Ramos (cell line): Measurements from ENCODE around the gene ABTB1.

Experiments
- in situ Hi-C: fragments of 300-500 bp; cut with MboI; formaldehyde crosslinking; loops from one replicate; pipeline ENCODE4 v1.14.3; 2022; ENCODE audit warnings: low sequenced_read_pairs; ENCODE audit not compliant: unreplicated experiment

Gene ABTB1

DNA sequence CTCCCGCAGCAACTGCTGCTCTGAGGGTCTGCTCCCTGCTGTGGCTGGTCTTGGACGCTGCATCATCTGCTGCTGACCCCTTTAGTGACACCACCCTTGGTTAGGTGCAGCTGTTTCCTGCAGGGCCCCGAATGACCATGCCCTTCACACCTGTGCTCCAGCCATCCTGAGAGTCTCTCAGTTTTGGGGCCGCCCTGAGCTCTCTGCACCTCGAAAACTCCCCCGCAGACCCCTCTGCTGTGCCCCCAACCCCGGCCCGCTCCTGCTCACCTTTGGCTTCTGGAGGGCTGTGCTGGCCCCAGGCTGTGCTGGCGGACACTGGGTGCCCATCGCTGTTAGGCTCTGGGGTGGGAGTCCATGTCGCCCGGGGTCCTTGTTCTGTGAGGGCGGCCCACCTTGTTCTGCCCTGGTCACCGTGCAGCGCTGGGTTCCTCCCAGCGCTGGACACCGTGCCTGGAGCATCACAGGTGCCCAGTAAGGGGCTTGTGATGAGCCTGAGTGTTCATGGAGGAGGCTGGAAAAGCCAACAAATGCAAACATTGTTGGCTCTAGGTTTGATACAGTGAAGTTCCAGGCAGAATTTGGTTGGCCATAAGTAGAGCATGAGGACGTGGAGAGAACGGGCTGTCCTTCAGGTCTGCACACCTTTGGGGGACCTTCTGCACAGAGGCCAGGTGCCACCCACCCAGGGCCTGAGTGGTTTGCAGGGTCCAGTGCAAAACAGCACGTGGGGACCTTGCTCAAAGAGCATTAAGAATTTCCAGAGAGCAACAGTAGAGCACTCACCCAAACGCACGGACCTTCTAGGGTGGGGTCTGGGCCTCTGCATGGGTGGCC, 12.3 kb downstream of the ABTB1 start:
- in situ Hi-C loops = no loop called here

DNA sequence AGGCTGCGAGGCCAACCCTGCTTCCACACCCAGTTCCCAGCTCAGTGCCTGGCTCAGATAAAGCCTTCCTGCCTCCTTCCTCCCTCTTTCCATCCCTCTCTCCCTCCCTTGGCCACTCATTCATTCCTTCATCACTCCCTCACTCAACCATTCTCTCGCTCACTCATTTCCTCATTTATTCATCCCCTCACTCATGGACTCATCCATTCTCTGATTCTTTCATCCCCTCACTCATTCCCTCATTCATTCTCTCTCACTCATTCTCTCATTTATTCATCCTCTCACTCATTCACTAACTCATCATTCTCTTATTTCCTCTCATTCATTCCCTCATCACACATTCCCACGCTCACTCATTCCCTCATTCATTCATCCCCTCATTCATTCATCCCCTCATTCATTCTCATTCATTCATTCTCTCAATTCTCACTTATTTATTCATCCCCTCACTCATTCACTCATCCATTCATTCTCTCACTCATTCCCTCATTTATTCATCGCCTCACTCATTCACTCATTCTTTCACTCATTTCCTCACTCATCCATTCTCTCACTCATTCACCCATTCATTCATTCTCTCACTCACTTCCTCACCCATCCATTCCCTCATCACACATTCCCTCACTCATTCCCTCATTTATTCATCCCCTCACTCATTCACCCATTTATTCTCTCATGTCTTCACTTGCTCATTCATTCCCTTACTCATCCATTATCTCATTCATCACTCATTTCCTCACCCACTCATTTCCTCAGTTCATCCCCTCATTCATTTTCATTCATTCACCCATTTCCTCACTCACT, 13.2 kb downstream of the ABTB1 start:
- in situ Hi-C loops = no loop called here

DNA sequence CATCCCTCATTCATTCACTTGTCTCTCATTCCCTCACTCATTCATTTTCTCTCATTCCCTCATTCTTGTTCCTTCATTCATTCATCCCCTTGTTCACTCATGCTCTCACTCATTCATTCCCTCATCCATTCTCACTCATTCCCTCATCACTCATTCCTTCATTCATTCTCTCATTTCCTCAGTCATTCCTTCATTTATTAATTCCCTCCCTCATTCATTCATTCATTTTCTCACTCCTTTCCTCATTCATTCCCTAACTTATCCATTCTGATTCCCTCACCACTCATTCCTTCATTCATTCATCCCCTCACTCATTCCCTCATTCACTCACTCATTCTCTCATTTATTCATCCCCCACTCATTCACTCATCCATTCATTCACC, 13.8 kb downstream of the ABTB1 start:
- in situ Hi-C loops = no loop called here

DNA sequence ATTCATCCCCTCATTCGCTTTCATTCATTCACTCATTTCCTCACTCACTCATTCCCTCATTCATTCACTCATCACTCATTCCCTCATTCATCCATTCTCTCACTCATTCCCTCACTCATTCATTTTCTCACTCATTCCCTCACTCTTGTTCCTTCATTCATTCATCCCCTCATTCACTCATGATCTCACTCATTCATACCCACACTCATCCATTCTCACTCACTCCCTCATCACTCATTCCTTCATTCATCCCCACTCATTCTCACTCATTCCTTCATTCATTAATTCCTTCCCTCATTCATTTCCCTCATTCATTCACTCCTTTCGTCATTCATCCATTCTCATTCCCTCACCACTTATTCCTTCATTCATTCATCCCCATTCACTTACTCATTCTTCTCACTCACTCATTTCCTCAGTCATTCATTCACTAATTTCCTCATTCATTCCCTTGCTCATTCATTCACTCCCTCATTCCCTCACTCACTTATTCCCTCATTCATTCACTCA, 14.5 kb downstream of the ABTB1 start:
- in situ Hi-C loops = no loop called here

DNA sequence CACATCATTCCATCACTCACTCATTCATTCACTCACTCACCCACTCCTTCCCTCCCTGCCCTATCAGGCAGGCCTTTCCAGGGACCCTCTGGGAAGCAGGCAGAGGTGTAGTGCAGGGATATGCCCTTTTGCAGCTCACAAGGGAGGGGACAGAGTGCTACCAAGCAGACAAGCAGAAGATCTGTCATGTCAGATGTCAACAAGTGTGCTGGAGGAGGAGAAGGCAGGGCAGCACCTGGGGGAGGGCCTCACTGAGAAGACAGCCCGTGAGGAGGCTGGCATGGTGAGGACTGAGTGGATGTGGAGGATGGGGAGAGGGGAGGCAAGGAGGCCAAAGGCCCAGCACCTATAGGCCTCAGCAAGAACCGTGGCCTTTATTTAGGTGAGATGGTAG, 15.3 kb downstream of the ABTB1 start:
- in situ Hi-C loops = no loop called here

DNA sequence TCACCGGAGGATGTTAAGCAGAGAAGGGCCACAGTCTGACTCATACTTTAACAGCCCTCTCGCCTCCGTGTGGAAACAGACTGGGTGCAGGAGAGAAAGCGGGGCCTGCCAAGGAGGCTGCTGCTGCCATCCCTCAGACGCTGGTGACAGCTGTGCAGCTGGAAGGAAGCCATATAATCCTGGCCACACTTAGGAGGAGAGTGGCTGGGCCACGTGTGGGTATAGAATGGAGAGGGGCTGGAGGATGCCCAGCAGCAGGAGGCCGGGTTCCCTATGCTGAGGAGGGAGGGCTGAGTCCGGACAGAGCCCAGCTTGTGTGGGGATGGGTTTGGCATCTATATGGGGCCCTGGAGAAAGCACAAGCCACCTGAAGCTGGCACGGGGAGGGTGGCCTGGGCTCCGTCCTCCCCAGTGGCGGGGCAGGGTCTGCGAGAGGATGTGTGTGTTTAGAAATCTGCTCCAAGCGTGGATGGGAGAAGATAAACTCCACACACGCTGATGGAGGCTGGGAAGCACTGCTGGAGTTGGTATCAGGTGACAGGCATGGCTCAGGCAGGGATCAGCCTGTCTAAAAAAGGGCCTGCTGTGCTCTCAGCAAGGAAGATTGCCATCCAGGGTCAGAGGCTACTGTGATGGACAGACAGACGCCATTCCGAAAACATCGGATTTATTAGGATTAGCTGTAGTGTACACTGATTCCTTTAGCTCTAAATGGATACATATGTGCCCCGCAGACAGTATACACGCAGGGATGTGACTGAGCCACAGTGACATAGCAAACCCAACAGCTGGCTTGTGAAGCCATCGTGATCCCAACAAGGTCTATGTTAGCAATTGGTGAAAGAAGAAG, 15.9 kb downstream of the ABTB1 start:
- in situ Hi-C loops = no loop called here

DNA sequence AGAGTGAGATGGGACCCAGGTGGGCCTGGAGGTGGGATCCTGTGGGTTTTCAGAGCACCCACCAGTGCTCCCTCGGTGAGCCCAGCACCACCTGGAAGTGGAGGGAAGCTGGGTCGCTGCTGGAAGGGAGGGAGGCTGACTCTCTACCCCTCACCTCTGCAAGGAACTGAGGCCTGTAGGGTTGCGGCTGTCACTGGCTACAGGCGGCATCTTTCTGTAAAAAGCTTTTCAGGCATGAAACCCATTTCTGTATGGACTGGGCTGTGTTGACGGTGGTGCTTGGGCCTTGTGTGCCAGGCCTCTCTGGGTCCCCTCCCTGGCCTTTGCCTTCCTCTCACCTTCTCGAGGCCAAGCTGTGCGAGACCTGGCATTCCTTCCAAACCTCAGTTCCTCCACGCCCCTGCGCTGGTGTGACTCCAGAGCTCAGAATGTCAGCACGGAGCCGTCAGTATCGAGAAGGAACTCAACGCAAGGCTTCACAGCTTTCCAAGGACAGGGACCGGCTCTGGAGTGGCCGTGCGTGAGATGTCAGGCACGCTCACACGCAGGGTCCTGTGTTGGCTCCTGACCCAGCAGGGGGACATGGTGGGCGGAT, 16.6 kb downstream of the ABTB1 start:
- in situ Hi-C loops = no loop called here

DNA sequence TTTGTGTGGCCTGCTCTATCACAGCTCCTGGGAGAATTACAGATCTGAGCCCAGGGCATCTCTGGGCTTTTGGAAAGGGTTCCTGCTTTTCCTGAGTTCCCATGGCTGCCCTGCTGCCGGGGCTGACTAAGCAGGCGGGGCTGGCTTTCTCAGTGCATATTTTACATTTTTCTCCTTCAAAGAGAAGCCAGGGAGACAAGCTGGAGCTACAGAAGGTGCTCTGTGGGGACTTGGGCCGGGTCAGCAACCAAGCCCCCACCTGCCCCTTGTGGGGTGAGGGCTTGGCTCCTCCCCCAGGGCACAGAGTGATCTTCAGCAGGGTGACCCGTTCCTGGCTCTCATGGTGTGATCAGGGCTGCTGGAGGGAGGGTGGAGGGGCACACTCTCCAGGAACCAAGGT, 17.4 kb downstream of the ABTB1 start:
- in situ Hi-C loops = no loop called here

DNA sequence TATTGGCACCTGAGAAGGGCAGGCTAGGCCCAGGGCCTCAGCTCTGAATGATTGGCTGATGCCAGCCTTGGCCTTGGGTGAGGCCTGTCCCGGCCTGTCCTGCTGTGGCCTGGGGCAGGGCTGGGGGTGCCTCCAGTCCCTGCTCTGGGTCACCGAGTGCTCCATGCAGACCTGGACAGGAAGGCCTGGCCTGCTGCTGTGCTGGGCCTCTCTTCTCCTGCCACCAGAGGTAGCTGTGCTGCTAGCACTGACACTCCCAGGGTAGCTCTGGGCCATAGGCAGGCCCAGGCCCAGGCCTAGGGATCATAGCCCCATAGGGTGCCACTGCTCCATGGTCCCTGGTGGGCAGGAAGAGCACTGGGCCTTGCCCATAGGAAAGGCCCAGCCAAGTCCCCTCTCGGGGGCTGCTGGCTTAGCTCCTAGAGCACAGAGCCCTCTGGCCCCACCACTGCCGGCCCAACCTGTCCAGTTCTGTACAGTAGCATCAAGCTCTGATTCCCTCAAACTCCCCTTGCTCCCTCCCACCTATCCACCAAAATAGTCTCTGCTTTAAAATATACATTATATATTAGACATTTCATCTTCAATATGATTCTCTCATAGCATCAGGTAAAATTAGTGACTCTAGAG, 18.2 kb downstream of the ABTB1 start:
- in situ Hi-C loops = no loop called here

DNA sequence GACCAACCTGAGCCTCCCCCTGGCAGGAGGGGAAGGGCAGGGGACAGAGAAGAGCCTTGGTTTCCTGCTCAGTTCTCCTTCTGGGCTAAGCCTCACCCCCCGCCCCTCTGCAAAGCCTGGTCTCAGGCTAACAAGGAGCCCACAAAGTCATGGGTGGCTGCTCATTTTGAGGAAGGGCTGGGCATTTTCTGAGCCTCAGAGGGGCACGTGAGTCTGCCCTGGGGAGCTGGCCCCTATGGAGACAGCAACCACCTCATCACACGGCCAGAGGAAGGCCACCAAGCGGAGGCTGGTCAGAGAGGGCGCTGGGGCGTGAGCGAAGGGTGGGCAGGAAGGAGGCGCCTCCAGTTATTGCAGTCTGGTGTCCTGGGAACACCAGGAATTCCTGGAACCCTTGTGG, 18.7 kb downstream of the ABTB1 start:
- in situ Hi-C loops = no loop called here

DNA sequence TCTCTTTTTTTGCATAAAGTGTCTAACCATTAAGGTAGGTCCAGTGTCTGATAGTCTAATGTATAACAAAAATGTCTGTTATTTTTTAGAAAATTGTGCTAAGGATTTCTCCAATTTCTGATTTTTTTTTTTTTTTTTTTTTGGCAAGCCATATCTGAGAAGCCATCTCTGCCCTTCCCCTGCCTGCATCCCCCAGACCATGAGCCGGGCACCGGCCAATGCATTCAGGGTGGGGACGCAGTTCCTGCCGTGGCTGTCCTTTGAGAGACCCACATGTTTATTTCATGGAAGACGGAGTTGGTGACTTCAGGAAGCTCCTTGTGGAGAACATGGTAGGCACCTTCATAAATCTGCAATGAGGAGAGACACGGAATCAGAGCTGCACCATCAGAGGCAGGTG, 19.2 kb downstream of the ABTB1 start:
- in situ Hi-C loops = no loop called here

DNA sequence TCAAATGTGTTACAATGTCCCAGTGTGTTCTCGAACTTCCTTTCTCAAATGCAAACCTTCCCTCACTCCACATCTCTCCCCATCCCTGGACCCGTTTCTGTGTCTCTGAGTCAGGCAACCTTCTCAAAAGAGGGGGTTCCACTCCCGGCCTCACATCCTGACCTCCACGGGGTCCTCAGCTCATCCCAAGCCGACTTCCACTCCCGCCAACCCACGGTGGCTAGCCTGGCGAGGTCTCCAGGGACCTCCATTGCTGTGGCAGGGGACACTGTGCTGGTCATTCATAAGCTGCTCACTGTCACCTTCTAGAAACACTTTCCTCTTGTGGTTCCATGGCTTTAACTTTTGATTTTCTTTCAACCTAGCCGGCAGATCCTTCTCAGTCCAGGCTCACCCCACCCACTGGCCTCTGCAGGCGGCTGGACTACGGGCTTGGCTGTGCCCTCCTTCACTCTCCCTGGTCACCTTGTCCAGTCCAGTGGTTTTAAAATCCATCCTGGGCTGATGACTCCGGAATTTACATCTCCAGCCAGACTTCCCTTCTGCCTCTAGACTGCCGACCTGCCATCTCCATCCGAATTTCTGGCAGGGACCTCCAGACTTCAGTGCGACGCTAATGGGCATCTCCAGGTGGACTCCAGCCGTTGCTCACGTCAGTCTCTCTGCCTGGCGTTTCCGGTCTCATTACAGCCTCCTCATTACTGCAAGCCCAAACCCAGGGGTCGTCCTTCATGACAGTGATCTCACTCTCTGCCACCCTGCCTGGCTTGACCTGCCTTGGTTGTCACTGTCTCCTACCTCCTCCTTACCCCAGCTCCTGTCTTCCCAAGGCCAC, 20.0 kb downstream of the ABTB1 start:
- in situ Hi-C loops = no loop called here

DNA sequence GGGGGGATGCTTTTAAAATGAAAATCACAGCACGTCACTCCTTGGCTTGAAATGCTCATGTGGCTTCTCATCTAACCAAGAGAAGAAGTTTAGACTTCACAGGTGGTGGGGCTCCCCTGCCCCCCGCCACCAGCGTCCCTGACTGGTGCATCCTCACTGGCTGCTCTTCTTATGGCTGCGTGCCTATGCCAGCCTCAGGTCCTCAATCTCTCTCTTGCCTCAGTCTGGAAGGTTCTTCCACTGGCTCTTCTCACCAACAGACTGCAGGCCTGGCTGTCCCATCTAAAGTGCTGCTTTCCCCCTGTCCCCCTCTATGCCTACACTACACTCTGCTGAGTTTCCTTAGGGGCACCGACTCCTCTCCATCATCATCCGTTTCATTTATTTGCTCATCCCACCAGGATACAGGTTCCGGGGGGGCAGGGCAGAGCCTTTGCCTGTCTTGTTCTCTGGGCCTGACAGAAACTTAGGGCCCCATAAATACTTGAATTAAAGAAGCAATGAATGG, 20.6 kb downstream of the ABTB1 start:
- in situ Hi-C loops = no loop called here

DNA sequence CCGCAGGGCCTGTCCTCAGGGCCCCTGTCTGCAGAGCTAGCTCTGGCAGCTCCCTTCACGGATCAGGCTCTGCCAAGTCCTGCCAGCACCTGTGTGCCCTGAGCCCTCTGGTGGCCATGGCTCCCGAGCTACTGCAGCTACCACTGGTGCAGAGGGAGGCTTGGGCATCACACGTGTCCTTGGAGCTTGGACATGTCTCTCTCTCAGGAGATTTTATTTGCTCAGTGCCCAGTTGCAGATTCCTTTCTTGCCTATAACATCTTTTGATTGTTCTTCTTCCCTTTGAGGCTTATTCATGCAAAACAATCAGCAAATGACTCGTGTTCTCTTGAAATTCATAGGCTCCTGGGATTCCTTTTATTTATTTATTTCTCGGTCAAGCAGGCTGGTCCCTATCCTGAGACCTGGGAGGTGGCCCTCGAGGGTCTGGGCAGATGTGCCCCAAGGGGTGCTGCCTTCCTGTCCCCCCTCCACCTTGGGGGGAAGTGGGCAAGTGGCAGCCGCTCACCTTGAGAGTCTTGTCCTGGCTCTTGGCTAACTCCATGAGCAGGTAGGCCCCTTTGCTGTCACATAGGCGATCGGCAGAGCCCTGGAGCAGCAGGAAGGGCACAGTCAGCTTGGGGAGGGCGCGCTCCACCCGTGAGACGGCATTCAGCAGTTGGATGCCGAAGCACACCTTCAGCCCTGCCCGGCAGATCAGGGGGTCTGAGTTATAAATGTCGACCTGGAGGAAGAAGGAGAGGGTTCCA, 21.9 kb downstream of the ABTB1 start:
- in situ Hi-C loops = no loop called here

DNA sequence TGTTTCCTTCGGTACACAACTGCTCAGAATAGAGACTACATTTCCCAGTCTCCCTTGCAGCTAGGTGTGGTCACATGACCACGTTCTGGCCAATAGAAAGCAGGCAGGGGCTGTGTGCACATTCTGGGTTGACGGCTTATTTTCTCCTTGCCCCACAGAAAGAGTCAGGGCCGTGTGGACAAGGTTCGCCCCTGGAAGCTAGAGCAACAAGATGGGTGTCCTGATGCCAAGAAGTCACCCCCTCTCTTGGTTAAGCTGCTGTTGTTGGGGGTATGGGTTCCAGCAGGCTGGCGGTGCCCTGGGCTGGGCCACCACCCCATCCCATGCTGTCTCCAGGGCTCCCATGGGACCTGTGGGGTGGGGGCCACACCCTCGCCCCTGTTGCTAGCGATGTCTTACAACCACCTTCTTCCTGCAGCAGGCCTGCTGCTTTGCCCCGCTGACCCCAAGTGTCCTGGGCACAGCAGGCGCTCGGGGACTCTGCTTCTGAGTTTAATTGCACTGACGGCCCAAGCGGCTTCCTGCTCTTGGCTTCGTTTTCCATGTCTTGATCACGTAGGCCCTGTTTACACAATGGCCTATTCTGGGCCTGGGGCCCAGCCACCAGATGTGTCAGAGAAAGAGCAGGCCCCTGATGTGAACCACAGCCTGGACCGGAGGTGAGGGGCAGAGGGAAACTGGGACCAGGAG, 24.9 kb downstream of the ABTB1 start:
- in situ Hi-C loops = no loop called here

DNA sequence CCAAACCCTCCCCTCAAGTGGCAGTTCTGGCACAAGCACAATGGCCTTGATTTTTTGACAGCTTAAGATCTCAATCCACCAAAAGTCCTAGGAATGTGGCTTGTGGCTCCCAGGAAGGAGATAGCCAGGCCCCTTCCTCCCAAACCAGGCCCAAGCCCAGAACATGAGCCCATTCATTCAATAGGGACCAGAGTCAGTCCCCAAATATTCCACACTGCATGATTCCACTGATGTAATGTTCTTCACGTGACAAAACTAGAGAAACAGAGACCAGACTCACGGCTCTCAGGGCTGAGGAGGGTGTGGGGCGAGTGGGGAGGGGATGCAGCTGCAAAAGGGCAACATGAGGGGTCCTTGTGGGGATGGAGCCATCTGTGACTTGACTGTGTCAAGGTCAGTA, 25.5 kb downstream of the ABTB1 start:
- in situ Hi-C loops = no loop called here

DNA sequence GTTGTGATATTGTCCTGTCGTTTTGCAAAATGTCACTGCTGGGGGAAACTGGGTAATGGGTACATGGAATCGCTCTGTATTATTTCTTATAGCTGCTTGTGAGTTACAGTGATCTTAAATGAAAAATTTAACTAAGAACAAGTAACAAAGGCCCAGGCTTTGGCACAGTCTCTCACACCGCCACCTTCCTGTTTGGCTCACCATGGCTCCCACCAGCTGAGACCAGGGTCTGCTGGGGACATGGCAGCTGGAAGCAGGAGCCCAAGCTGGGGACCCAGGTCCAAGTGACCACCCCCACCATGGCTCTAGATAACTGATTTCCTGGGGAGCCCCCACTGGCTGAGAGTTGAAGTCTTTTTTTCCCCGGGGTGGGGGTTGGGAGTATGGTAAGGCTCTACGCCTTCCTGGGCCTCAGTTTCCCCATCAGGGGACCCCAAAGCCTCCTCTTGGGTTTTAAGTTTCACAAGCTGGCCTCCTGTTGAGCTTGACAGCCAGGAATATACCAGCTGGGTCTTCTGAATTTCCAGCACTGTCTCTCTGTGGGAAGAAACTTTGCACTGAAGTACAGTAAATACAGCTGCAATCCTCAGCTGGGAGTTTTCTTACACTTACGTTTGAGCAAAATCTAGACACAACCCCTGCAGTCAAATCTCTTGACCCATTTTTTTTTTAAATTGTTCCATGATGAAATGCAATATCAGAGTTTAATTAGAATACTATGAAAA, 26.1 kb downstream of the ABTB1 start:
- in situ Hi-C loops = no loop called here
